Measurements from ENCODE around the gene PLOD1.

- TF ChIP-seq CTCF (conservative IDR thresholded peaks at IDR 0.05 in 1 of 2, IDR thresholded peaks at IDR 0.05 in 1 of 2; ENCODE audit: low read depth in 1 of 2, low read length in 2 of 2): no peak
- TF ChIP-seq EZH2 (IDR thresholded peaks at IDR 0.05; ENCODE audit: low read length, missing control alignments): no peak
Measured at GRCh38 chr1:11961230-11961629, 26.7 kb downstream of the PLOD1 start.
